ENCODE measurements around the gene MTMR3. TPM values are rescaled to one million over a fixed set of nuclear protein-coding genes. Genes with fewer than 3 reads are reported as not detected.

Gene MTMR3
- total RNA-seq, 1 experiment from 2014 or later, result 27.0 TPM

DNA sequence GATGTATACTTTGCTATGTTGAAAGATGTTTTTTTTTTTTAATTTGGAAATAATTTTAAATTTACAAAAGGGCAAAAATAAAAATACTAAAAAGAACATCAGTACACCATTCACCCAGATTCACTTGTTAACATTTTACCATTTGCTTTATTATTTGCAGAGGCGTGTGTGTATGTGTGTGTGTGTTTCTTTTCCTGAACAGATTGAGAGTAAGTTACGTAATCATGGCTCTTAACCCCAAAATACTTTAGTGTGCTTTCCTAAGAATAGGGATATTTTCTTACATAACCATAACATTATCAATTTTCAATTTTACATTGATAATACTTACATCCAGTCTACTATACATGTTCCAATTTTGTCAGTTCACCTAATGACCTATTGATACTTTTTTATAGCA is 105.7 kb downstream of the MTMR3 start:
- ATAC-seq (no peak), DNase-seq (ENCODE audit: low read depth, low spot score) (no peak)
- ChIA-PET CTCF (no interaction called here), RAD21 (ENCODE audit: low non-redundant PET in 1 of 2, low total read pairs in 2 of 2, uncharacterized antibody in 2 of 2, unreplicated experiment in 2 of 2) (no interaction called here), POLR2A (no interaction called here)
- Histone ChIP-seq H3K4me3 (replicated peaks in 1 of 2; ENCODE audit: low read depth in 1 of 2, low read length in 2 of 2) (no peak overlapping the region), H3K4me2 (ENCODE audit: low read length) (no peak overlapping the region), H3K9ac (ENCODE audit: low read length) (no peak overlapping the region), H3K79me2 (ENCODE audit: insufficient read depth, low read length) (no peaks in the 10 kb centered on the region), H4K20me1 (ENCODE audit: insufficient read depth) (no peaks in the 10 kb centered on the region), H2AFZ (ENCODE audit: low read depth, low read length, poor library complexity, severe bottlenecking) (no peak overlapping the region), H3K4me1 (ENCODE audit: control insufficient read depth in 1 of 2, insufficient read depth in 2 of 2, low read length in 2 of 2) (peaks cover 2 to 10% of the 10 kb centered on the region in 2 experiments), H3K9me2 (ENCODE audit: insufficient read depth) (no peaks in the 10 kb centered on the region), H3K9me3 (ENCODE audit: control insufficient read depth in 1 of 2, insufficient read depth in 1 of 2, low read depth in 1 of 2, low read length in 2 of 2) (no peaks in the 10 kb centered on the region), H3K27ac (ENCODE audit: low read depth, low read length) (no peak overlapping the region), H3K27me3 (ENCODE audit: insufficient read depth, low read length) (no peaks in the 10 kb centered on the region), H3K36me3 (ENCODE audit: control insufficient read depth in 1 of 2, insufficient read depth in 2 of 2, low read length in 2 of 2) (peaks cover 0 to 3% of the 10 kb centered on the region in 2 experiments; a peak in 2 of 4 replicates)
- intact Hi-C loops (cut with micrococcal nuclease), result no loop called here
- TF ChIP-seq, protein P1, sequence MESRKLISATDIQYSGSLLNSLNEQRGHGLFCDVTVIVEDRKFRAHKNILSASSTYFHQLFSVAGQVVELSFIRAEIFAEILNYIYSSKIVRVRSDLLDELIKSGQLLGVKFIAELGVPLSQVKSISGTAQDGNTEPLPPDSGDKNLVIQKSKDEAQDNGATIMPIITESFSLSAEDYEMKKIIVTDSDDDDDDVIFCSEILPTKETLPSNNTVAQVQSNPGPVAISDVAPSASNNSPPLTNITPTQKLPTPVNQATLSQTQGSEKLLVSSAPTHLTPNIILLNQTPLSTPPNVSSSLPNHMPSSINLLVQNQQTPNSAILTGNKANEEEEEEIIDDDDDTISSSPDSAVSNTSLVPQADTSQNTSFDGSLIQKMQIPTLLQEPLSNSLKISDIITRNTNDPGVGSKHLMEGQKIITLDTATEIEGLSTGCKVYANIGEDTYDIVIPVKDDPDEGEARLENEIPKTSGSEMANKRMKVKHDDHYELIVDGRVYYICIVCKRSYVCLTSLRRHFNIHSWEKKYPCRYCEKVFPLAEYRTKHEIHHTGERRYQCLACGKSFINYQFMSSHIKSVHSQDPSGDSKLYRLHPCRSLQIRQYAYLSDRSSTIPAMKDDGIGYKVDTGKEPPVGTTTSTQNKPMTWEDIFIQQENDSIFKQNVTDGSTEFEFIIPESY (IDR thresholded peaks at IDR 0.05; ENCODE audit: extremely low read depth, insufficient replicate concordance, low read length), result no peak
- TF ChIP-seq SRF (IDR thresholded peaks at IDR 0.05; ENCODE audit: low read depth), result no peak
- TF ChIP-seq, protein P2, sequence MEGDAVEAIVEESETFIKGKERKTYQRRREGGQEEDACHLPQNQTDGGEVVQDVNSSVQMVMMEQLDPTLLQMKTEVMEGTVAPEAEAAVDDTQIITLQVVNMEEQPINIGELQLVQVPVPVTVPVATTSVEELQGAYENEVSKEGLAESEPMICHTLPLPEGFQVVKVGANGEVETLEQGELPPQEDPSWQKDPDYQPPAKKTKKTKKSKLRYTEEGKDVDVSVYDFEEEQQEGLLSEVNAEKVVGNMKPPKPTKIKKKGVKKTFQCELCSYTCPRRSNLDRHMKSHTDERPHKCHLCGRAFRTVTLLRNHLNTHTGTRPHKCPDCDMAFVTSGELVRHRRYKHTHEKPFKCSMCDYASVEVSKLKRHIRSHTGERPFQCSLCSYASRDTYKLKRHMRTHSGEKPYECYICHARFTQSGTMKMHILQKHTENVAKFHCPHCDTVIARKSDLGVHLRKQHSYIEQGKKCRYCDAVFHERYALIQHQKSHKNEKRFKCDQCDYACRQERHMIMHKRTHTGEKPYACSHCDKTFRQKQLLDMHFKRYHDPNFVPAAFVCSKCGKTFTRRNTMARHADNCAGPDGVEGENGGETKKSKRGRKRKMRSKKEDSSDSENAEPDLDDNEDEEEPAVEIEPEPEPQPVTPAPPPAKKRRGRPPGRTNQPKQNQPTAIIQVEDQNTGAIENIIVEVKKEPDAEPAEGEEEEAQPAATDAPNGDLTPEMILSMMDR (IDR thresholded peaks at IDR 0.05 in 2 of 3, conservative IDR thresholded peaks at IDR 0.05 in 1 of 3; ENCODE audit: borderline replicate concordance in 1 of 3, insufficient read depth in 1 of 3, low read depth in 2 of 3, low read length in 2 of 3), result no peak
- TF ChIP-seq, protein P3, sequence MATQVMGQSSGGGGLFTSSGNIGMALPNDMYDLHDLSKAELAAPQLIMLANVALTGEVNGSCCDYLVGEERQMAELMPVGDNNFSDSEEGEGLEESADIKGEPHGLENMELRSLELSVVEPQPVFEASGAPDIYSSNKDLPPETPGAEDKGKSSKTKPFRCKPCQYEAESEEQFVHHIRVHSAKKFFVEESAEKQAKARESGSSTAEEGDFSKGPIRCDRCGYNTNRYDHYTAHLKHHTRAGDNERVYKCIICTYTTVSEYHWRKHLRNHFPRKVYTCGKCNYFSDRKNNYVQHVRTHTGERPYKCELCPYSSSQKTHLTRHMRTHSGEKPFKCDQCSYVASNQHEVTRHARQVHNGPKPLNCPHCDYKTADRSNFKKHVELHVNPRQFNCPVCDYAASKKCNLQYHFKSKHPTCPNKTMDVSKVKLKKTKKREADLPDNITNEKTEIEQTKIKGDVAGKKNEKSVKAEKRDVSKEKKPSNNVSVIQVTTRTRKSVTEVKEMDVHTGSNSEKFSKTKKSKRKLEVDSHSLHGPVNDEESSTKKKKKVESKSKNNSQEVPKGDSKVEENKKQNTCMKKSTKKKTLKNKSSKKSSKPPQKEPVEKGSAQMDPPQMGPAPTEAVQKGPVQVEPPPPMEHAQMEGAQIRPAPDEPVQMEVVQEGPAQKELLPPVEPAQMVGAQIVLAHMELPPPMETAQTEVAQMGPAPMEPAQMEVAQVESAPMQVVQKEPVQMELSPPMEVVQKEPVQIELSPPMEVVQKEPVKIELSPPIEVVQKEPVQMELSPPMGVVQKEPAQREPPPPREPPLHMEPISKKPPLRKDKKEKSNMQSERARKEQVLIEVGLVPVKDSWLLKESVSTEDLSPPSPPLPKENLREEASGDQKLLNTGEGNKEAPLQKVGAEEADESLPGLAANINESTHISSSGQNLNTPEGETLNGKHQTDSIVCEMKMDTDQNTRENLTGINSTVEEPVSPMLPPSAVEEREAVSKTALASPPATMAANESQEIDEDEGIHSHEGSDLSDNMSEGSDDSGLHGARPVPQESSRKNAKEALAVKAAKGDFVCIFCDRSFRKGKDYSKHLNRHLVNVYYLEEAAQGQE (IDR thresholded peaks at IDR 0.05; ENCODE audit: low read depth), result no peak
- no peak for TF ChIP-seq EZH2phosphoT487 (IDR thresholded peaks at IDR 0.05; ENCODE audit: borderline replicate concordance)
- no peak for TF ChIP-seq YY1 (IDR thresholded peaks at IDR 0.05; ENCODE audit: extremely low read depth, insufficient replicate concordance, low read depth, low read length)
- TF ChIP-seq RAD21 (IDR thresholded peaks at IDR 0.05; ENCODE audit: low read depth), result no peak
- BruUV-seq (replicated peaks), result no TSS peak

Data from HCT116 (cell line).